ENCODE measurements around the gene RAB11A. TPM values are rescaled to one million over a fixed set of nuclear protein-coding genes. Genes with fewer than 3 reads are reported as not detected.

Gene RAB11A
- total RNA-seq, 3 donors from 2014 or later = 108 to 156 (median 147) TPM

- Histone ChIP-seq H3K27ac (peak overlapping the region in 1 of 2 donors; percentile 44), H3K36me3 (no peaks in the 10 kb centered on the region), H3K27me3 (no peaks in the 10 kb centered on the region), H3K4me1 (no peaks in the 10 kb centered on the region), H3K9me3 (no peaks in the 10 kb centered on the region), H3K4me3 (no peak overlapping the region)
- TF ChIP-seq CTCF (IDR thresholded peaks at IDR 0.05) (no peak), POLR2AphosphoS5 (IDR thresholded peaks at IDR 0.05) (no peak), POLR2A (IDR thresholded peaks at IDR 0.05) (no peak)
- intact Hi-C loops (cut with DNase I; ENCODE audit: low total_unique reads) = no loop called here
- no peak for DNase-seq (ENCODE audit: low spot score in 2 of 2)
Observed at GRCh38 chr15:65873256-65873655, 4.0 kb downstream of the RAB11A start.

DNA sequence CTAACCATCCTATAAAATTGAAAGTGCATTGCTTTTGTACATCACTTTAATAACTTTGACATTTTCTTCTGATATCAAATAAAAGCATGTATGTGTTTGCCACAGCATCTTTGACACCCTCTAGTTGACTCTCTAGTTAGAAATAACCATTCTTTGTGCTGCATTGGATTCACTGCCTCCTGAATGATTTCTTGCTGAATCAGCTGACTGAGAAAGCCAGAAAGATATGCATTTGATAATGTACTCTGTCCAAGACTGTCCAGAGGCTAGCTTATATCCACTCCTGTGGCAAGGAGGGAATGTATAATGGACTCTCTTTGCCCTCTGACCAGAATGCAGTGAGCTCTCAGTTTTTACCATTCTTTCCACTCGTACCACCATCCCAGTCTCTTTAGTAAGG is 6.2 kb downstream of the RAB11A start:
- H3K36me3 ChIP-seq = no peaks in the 10 kb centered on the region
- H3K4me3 ChIP-seq = no peak overlapping the region
- no peak overlapping the region for H3K27ac ChIP-seq
- no peak for DNase-seq (ENCODE audit: low spot score in 2 of 2)
- H3K9me3 ChIP-seq = no peaks in the 10 kb centered on the region
- H3K27me3 ChIP-seq = no peaks in the 10 kb centered on the region
- H3K4me1 ChIP-seq = no peaks in the 10 kb centered on the region
- TF ChIP-seq POLR2A (IDR thresholded peaks at IDR 0.05) (no peak), CTCF (IDR thresholded peaks at IDR 0.05) (no peak), POLR2AphosphoS5 (IDR thresholded peaks at IDR 0.05) (no peak)
- intact Hi-C loops (cut with DNase I; ENCODE audit: low total_unique reads) = no loop called here

DNA sequence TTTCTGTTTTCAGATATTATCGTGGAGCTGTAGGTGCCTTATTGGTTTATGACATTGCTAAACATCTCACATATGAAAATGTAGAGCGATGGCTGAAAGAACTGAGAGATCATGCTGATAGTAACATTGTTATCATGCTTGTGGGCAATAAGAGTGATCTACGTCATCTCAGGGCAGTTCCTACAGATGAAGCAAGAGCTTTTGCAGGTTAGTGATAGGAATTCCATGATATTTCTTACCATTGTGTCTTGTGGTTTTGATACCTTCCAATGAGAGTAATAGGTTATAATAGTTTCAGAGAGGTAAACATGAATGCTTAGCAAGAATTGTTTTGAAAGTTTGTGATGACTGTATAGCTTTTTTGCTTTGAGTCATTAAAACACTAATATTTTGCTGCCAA is 8.5 kb downstream of the RAB11A start:
- TF ChIP-seq POLR2A (IDR thresholded peaks at IDR 0.05) (no peak), CTCF (IDR thresholded peaks at IDR 0.05) (no peak), POLR2AphosphoS5 (IDR thresholded peaks at IDR 0.05) (no peak)
- Histone ChIP-seq H3K36me3 (no peaks in the 10 kb centered on the region), H3K27ac (no peak overlapping the region), H3K4me3 (no peak overlapping the region), H3K27me3 (no peaks in the 10 kb centered on the region), H3K9me3 (no peaks in the 10 kb centered on the region), H3K4me1 (no peaks in the 10 kb centered on the region)
- no peak for DNase-seq (ENCODE audit: low spot score in 2 of 2)
- intact Hi-C loops (cut with DNase I; ENCODE audit: low total_unique reads) = no loop called here

- Histone ChIP-seq H3K9me3 (no peaks in the 10 kb centered on the region), H3K36me3 (peaks cover 3% of the 10 kb centered on the region), H3K4me1 (no peaks in the 10 kb centered on the region), H3K27ac (no peak overlapping the region), H3K4me3 (no peak overlapping the region), H3K27me3 (no peaks in the 10 kb centered on the region)
- no peak for DNase-seq (ENCODE audit: low spot score in 2 of 2)
- no peak for TF ChIP-seq POLR2AphosphoS5 (IDR thresholded peaks at IDR 0.05)
- no peak for TF ChIP-seq POLR2A (IDR thresholded peaks at IDR 0.05)
- TF ChIP-seq CTCF (IDR thresholded peaks at IDR 0.05) = no peak
- intact Hi-C loops (cut with DNase I; ENCODE audit: low total_unique reads) = no loop called here
Observed at GRCh38 chr15:65881766-65882434, 12.6 kb downstream of the RAB11A start.

DNA sequence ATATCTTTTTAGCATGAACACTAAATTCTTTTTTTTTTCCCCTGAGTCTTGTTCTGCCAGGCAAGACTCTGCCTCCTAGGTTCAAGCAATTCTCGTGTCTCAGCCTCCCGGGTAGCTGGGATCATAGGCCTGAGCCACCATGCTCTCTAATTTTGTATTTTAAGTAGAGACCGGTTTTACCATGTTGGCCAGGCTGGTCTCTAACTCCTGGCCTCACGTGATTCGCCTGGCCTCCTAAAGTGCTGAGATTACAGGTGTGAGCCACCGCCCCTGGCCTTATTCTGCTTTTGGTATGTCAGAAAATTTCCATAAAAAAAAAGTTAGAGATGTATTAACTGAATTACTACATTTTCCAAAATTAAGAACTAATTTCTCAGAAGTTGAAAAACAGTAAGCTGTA is 14.3 kb downstream of the RAB11A start:
- no peaks in the 10 kb centered on the region for H3K27me3 ChIP-seq
- H3K27ac ChIP-seq = no peak overlapping the region
- no peaks in the 10 kb centered on the region for H3K4me1 ChIP-seq
- TF ChIP-seq CTCF (IDR thresholded peaks at IDR 0.05) (no peak), POLR2AphosphoS5 (IDR thresholded peaks at IDR 0.05) (no peak), POLR2A (IDR thresholded peaks at IDR 0.05) (no peak)
- intact Hi-C loops (cut with DNase I; ENCODE audit: low total_unique reads) = no loop called here
- DNase-seq (ENCODE audit: low spot score in 2 of 2) = no peak
- no peak overlapping the region for H3K4me3 ChIP-seq
- no peaks in the 10 kb centered on the region for H3K9me3 ChIP-seq
- H3K36me3 ChIP-seq = peaks cover 3% of the 10 kb centered on the region
